NCI-H1092 (cell line): ENCODE results near the gene SERPINI1.

Experiments
- DNase-seq: peaks from one replicate; lab custom pipeline; 2025; lab: John Stamatoyannopoulos, UW

Gene SERPINI1

DNA sequence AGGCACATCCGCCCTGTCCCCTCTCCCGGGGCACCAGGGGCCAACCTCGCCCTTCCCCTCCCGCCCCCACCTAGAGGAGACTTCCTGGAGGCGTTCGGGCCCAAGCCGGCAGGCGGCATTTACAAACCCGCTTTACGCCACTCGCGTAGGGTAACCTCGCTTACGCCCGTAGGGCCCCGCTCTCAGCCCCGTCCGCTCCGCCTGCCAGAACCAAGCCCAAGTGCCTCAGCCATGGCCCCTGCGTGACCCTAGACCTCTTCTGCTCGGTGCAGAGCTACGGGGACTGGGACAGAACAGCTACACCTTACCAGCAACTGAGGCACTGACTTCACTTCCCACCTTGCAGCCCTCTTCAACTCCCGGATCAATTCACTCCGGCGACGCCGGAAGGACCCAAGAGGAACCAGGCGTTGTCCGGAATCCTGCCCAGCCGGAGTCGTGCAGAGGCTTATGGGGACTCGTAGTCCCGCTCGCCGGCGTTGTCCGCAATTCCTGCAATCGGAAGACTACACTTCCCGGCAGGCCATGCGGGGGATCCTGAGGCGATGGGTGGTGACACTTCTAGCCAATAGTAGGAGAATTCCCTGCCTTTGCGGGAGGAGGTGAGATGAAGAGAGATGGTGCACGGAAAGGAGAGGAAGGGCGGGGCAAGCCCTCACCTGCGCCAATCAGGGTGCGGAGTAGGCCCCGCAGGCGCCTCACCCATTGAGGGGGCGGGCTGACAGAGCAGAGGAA, 856 bp upstream of the SERPINI1 start, which contains the start of gene PDCD10:
PDCD10 (minus strand) TSS at position 395 of the 735 bp plus-strand sequence. CDS start 14,735 bp downstream, outside the sequence.
- DNase-seq, result peak; percentile 99

DNA sequence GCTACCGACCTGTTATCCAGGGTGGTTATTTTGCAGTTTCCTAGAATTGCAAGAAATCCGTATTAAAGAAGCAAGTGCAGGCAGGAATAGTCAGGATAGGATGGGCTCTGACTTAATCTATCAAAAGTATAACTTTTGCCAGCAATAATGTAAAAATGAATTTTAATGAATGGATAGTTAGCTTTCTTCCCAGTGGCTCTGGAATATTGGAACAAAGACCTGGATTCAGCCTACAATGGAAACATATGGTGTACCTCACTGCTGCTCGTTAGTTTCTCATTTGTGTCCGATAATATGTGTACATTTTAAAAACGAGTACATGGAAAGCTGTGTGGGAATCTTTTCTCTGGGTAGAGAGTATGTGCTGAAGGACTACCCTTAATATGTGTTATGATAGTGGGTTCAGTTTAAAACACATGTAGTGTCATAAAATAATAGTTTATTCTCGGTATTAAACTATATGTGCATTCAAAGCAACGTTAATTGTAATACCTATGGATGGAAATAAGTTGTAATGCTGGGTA, 805 bp downstream of the SERPINI1 start:
- DNase-seq, result no peak

DNA sequence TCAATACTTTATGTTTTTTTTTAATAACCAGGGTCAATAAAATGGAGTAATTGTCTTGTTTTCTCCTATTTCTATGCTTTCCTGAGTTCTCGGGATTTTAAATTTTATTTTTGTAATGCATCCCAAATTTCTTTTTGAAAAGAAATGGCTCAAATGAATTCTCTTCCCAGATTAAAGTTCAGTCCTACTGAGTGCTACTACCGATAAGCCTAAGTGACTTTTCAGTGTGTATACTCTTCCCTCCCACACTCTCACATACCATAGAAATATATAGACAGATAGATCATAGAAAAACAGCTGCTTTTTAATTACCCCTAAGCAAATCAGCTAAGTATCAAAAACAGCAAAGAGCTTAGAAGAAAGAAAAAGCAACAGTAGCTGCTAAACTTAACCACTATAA, 1.5 kb downstream of the SERPINI1 start:
- no peak for DNase-seq

DNA sequence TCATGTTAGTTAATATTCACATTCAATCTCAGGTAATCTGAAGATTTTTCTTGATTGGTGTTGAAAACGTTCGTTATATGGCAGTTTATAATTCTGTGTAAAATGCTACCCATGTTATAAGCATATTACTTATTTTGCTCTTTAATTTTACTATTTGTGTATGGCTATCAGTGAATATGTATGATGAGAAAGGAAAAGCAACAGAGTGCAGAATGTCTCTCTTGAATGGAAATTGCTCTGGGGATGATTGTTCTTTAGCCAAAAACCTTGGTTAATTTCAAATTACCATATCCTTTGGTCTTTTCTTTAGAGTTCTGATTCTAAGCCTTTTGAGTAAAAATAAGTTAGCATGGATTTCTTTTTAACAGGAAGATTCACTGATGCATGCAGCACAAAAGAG, 2.5 kb downstream of the SERPINI1 start:
- DNase-seq, result no peak

DNA sequence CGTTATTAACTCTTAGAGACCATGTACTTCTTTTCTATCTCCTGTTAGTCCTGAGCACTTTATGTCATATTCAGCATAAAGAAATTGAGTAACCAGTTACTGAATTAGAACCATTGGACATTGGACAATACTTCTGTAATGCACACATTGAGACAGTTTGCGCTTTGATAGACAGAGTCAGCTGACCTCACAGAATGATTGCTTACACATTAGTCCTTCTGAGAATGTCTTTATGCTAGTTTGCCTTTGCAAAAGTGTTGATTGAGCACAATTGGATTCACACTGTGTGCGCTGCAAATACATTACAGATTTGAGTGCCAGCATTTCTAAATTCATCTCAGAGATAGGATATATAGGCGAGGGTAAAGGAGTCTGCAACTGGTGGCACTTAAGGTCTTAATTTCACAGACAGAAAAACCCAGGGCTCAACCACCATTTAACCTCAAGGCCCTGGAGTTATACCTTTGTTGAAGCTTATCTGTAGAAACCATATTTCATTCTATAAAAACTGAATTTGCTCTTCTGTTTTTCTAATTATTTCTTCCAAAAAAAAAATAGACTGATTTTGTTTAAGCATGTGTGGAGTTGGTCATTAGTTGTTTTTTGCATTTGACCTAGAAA, 3.8 kb downstream of the SERPINI1 start:
- DNase-seq, result no peak

DNA sequence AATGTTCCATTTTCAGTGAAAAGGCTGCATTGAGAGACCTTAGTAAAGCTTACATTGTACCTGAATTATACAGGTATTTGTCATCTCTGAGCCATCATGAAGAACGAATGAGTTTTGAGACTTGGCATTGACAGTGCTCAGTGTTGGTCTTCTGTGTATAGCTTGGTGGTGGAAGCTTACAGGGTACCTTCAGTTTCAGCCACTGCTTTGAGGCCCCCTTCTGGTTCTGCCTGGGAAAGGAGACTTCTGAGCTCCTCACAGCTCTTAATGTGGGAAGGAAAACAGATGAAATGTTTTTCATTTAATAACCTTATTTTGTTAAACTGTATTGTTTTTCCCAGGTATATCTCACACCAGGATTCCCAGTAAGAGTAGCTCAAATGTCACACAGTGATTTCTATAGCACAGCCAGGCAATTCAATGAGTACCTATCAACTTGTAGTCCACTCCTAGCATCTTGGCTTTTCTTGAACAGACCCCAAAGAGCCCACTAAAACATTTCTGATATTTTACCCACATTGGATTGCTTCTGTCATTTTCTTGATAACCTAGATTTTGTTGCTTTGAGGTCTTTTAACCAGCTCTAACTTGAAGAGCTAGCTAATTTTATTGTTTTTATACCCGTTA, 5.6 kb downstream of the SERPINI1 start:
- DNase-seq, result peak; percentile 6

DNA sequence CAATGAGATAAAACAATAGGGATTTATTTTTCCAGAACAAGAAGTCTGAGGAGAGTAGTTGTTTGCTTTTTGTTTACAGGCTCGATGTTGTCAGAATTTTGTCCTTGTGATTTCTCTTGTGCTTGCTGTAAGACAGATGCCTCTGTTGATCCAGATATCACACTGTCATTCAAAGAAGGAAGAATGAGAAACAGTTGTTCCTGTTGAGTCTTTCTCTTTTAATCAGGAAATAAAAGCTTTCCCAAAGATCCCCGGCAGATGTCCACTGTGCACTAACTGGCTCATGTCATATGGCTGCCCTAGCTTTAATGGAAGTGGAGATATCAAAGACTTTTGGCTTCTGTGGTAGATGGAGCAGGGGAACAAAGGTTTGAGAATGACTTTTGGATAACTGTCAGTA, 6.8 kb downstream of the SERPINI1 start:
- no peak for DNase-seq

DNA sequence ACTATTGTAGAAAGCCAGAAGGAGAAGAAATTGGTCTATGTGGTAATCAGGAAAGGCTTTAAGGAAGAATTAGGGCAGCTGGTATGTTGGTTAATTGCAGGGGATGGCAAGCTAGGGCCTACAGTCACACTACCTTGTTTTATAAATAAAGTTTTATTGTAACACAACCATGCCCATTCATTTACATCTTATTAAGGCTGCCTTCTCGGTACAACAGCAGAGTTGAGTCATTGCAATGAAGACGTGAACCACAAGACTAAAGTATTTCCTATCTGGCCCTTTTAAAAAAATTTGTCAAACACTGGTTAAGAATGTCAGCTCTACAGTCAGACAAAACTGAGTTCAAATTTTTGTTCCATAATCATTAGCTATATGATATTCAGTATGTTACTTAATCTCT, 8.3 kb downstream of the SERPINI1 start:
- DNase-seq, result no peak

DNA sequence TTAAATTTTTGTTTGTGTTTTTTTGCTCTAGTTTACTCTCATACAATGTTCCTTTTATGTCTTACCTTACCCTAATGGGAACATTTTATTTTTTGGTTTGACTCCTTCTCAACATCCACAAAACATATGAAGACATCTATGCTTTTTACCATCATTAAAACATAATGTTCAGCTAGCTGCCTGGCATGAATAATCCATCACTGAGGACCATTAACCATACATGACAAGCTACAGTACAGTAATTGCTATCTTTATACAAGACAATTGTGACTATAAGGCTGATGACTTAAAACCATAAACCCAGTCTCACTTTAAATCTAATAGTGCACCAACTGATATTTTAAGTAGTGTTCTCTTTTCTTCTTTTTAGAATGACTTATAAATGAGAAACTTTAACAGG, 13.7 kb downstream of the SERPINI1 start:
- DNase-seq, result no peak

DNA sequence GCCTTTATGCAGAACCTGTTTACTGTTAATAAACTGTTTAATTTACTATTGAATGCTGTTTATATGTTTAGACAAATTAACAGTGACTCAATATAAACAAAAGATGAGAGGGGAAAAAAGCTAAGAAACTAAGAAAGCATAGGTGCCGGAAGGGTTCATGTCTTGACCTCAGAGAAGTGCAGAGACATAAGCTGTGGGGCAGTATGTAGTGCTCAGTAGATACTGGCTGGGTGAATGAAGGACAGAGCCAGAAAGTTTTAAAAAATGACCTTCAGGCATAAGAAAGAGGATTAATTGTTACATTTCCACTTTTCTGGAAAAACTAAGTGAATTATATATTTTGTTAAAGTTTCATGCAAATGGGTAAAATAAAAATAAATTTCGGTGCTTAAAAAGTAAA, 14.2 kb downstream of the SERPINI1 start:
- DNase-seq, result no peak

DNA sequence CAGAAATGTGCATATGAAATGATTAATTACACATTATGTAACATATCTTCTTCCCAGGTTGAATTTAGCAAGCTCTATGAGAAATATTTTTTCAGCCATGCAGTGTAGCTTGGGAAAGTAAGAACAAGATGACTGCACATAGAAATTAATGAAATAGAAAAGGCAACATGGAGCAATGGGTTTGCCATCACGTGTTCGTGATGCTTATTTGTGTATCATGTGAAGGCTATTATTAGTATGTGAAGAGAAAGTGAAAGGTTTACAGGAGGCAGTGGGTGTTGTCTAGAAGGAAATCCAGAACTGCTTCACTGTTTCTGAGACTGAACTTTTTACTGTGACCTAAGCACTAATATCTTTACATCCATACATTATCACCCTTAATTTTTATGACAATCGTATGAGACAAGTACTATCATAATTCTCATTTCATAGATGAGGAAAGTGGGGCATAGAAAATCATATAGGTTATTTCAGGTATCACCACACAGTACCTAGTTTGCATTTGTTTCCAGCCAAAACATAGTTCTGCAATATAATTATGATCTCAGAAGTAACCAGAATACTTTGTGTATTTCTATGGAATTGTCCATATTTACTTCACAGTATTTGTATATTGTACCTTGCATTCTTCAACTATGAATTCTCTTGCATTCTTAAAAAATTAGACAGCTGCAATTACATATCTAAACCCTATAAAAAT, 14.9 kb downstream of the SERPINI1 start:
- DNase-seq, result no peak

DNA sequence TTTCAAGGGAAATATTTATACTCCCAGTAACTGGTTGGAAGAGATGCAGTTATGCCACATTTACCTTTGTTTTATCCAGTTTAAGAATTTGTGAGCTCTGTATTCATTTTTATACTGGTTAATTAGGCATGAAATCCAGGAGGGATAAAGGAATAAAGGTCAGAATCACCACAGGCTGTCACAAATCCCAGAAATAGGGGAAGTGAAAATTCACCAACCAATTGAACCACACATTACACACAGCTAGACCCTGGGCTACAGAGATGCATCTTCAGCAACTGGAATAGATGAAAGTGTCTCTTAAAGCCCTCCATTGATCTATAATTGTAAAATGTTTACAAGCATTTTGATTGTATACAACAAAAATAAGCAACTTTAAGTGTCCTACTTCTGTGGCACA, 18.5 kb downstream of the SERPINI1 start:
- no peak for DNase-seq

DNA sequence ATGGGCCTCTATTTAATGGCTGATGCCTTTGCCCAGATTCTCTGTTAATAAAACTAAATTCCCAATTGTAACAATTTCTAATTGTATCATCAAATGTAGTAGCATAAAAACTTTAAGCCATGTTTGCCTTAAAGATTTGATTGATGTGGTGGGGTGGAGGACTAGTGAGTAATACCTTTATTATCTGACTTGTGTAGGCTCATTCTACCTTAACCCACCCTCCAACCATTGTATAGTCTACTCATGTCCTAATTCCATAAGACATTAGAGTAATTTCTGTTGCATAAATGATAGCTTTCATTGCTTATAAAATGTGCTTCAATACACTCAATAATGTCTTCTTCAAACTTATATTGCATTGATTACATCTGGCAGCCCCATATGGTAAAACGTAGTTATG, 25.8 kb downstream of the SERPINI1 start:
- no peak for DNase-seq

DNA sequence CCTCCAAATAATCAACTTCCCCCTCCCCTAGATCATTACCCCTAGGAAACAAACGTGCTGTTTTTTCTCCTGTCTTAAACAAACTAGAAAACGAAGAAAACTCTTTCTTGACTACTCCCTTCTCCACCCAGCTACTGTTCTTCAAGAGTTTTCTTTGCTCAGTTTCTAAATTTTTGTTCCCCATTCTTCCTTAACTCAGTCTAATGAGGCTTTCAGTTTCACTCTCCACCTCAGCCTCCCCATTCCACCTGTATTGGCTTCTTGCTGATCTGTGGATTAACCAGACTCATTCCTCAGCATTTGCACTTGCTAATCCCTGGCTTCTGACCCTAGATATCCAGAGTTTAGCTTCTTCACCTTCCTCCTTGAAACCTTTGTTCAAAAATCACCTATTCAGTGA, 26.8 kb downstream of the SERPINI1 start:
- DNase-seq, result no peak

DNA sequence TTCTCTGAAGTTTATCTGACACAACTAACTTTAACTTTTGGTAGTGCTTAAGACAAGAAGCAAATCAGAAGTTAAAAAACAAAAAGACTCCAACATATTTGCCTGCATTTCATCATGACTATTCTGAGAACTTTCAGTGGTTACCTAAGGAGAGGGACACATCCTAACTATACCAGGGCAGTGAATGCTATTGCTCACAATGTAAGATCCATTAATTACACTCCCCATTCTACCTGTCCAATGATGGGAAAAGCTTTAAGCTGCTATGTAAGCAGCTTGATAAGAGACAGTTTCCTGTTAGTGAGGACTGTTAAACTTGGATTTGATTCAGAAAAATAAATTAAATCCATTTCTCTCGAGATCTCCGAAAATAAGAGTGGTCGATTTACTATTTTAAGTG, 37.5 kb downstream of the SERPINI1 start:
- DNase-seq, result no peak

DNA sequence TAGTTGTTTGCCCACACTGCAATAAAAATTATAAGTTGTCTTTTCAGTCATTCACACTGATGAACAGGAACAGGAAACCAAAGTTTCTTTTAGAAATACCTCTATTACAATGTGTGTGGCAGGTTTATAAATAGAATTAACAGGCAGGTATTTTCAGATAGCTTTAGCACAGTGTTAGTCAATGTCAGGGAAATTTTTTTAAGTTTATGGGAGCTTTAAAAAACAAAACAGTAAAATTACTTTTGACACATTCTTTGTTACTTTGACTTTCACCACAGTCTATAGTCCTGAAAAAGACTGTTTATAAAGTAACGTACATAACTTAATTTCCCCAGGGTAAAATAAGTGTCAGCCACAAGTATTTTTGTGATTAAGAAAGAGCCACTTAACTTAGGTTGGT, 38.1 kb downstream of the SERPINI1 start:
- no peak for DNase-seq

DNA sequence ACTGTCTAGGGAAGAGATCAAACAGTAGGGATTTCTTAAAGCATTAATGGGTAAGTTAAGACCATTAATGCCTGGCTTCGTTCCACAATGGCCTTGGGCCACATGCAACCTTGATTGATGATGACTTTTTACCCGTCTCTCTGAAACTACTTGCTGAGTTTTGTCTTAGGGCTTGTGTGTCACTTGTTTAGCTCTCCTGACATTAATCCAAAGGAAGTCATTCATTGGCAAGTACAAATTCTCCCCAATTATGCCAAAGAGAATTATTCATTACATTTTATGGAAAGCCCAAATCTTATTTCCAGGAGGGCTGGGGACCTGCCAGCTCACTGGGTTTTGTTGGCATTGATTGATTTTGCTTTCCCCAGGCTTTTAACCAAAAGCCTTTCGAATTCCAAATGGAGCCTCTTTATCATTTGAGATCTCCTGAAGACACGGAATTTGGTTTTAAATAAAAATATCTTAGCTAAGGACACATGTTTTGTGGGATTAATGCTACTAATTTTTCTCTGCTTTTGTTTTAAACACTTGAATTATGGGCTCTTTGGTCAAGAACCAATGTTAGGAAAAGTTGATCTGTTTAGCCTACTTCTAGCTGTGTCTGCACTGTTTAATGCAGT, 40.7 kb downstream of the SERPINI1 start:
- DNase-seq, result no peak

DNA sequence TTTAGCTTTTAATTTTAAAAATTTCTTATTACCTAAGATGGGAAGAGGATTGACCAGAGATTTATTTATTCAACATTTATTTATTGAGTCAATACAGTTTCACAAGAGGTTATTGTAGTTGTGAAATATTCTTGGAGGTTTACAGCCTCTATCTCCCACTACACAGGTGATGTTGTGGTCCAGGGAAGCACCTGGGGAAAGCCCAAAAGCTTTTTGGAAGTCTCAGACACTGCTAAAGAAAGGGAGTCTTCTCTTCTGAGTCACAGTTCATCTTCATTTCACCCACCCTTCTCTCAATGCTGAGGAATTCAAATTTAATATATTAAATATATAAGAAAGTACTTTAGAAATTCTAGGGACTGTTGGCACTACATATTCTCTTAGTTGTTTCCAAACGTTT, 41.8 kb downstream of the SERPINI1 start:
- no peak for DNase-seq

DNA sequence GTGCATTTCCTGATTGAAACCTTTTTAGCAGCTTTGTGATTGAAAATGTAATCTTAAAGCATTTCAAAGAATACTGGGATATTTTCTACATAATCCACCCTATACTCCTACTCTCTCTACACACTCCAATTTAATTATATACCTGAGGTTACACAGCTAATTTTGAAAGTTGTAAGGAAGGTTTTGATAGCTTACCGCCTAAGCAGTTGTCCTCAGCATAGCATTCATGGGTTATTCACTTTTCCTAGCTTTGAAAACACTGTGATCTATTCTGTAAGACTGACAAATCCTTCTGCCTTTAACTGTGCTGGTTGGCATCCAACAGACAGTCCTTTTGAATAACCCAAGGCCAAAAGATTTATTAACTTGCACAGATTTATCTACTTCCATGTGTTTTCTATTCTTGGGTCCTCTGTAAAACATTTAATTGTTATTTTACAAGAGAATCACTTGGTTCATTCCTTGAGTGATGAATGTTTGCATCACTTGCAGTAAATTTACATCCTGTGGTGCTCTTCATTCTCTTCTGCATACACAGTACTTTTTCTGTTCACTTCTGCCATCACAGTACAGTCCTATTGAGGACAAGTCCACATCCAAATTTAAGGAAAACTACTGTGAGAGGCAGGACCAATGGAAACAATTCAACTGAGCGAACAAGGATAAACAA, 44.8 kb downstream of the SERPINI1 start:
- no peak for DNase-seq

DNA sequence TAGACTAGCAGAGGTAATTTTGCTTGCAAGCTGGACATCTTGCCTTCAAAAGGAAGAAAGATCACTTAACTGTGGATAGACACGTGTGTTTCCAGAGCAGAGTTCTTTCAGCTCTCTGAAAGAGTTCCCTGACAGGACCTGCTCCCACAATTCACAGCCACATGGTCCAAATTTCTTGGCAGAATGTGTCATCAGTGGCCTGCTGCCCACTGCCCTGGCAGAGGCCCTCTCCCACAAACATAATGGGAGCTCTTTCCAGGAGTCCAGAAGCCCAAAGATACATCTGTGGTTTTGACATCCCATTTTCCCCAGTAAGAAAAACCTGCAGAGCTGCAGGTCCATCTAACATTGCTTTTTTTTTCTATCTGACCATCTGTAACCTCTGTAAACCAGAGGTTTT, 48.3 kb downstream of the SERPINI1 start:
- DNase-seq, result no peak

DNA sequence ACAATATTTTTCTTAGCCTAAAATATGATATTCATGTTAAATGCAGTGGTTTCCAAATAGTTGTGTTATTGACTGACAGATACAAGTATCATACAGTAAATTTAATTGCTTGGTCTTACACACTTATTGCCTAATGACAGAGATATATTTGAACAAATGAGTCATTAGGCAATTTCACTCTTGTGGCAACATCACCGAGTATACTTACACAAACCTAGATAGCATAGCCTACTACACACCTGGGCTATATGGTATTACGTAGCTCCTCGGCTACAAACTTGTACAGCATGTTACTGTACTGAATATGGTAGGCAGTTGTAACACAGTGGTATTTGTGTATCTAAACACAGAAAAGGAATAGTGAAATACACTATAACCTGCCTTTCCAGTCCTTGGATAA, 50.3 kb downstream of the SERPINI1 start:
- DNase-seq, result no peak

DNA sequence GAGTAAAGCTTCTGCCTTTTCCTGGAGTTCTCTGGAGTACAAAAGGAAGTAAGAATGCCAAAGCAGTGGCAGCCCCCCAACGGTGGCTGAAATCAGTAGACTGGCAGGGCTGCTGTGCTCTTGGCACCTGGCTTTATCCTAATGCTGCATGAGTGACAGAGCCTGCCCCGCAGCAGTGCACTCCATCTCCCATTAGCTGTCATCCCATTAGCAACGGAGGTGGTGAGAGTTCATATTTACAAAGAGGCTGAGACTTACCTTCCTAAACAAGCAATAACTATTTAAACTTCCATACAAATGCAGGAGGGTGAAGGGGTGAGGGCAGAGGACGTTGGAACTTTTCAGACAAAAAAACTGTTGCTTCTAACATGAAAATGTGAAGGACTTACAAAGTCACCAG, 51.9 kb downstream of the SERPINI1 start:
- DNase-seq, result no peak
